DMS153 treated with DMSO at 0.1 percent for 48 hours (cell line): ENCODE data around the gene HOXB2.
A peak's percentile ranks its signal among the peaks of the same experiment; 100 is the strongest.

Source experiments
- DNase-seq: peaks from one replicate; lab custom pipeline; 2025; ENCODE audit not compliant: unreplicated experiment; lab: John Stamatoyannopoulos, UW

The HOXB2 gene

DNA sequence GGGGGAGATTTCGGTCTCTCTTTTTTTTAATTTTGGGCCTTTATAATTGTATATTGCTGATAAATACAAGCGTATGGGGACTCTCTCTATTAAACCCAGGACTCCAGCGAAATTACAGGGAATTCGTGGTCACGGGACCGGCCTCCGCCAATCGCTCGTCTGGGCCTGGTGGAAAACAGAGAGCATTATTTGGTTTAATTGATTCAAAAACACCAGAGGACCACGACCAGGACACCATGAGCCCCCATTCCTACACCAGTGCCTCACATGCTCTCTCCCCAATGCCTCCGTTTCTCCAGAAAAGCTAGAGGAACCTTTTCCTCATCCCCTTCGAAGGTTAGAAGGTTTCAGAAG lies at the start of gene HOXB2:
HOXB2 (minus strand) TSS at position 88 of the 354 bp plus-strand sequence. CDS start 198 bp downstream, outside the sequence.
- peak; percentile 54 for DNase-seq

DNA sequence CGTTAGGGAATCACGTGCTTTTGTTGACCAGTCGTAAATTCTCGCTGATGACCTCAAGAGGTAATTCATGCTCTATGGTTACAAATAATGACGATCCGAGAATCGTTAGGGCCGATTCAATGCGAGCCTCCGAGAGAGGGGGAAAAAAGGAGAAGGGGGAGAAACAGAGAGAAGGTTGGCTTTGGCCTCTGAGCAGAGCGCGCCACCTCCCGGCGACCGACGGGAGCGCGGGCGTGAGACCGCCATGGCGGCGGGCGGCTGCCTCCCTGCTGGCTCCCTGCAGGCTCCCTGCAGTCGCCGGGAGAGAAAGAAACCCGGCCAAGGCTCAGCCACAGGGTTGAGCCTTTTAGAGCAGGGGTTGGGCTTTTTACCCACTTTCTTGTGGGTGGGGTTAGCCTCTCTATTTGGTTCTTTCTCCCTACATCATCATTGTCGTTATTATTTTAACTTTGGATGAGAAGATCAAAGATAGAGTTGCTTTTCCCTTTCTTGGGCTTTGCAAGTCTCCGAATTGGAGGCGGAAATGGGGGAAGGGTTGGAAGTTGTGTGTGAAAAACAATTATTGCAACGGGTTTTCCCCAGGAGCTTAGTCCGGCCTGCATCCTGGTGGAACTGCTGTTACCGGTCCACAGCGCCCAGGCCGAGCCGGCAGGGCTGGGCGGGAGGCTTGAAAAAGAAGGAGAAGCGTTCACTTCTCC lies 49.1 kb upstream of the HOXB2 start:
- DNase-seq = peak; percentile 96

DNA sequence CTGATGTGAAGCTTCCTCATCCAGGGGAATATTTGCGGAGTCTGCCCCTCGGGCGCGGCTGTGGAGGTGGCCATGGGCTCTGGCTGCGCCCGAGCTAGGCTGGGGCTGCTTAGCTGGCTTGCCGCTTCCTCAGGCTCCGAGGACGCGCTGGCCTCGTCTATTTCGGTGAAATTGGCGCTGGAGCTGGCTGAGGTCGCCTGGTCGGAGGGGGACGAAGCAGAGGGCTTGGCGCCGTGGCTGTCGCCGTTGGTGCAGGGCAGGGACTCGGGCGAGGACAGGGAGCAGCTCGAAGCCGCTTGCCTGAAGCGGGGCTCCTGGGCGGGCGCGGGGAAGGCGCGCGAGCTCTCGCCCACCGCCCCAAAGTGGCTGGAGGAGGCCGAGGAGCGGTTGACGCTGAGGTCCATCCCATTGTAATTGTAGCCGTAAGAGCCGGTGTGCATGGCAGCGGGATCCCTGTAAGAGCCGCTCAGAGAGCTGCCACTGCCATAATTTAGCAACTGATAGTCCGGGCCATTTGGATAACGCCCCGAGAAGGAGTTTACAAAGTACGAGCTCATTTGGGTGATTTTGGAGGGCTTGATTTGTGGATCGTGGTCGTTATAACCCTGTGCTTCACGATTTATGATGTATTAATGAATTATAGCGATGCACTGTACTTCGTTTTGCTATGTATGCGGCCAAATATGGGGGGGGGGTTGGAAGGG lies 48.4 kb upstream of the HOXB2 start, which contains the start of gene HOXB5:
HOXB5 (minus strand) TSS at position 654 of the 704 bp plus-strand sequence; CDS start at position 557, 97 bp downstream.
- peak; percentile 54 for DNase-seq

DNA sequence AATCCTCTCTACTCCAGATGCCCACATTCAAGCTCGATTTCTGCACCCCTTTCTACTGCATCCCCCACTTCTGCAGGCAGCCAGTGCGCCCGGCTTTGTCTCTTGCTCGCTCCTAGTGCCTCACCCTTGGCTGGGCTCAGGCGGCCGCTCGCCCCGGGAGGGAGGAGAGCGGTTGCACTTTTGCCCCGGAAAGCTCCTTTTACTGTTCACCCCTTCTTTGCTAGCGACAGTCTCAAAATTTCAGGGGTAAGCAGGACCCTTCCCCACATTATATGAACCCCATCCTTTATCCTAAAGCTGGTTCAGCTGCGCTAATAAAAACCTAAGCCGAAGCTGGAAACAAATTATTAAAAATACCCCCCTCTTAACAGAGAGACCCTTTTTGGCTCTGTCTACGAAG lies 47.7 kb upstream of the HOXB2 start:
- DNase-seq = no peak

DNA sequence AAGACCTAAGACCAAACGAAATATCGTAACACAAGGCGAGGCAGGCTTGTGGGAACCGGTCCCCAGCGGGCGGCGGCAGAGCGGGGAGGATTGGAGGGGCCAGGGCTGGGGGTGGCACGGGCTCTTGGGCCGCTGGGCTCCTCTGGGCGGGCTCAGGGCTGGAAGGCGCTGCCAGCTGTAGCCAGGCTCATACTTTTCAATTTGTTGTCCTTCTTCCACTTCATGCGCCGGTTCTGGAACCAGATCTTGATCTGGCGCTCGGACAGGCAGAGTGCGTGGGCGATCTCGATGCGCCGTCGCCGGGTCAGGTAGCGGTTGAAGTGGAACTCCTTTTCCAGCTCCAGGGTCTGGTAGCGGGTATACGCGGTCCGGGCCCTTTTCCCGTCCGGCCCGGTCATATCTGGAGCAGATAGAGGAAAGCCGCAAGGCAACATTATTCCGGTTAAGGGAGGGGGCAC lies 47.2 kb upstream of the HOXB2 start:
- no peak for DNase-seq

DNA sequence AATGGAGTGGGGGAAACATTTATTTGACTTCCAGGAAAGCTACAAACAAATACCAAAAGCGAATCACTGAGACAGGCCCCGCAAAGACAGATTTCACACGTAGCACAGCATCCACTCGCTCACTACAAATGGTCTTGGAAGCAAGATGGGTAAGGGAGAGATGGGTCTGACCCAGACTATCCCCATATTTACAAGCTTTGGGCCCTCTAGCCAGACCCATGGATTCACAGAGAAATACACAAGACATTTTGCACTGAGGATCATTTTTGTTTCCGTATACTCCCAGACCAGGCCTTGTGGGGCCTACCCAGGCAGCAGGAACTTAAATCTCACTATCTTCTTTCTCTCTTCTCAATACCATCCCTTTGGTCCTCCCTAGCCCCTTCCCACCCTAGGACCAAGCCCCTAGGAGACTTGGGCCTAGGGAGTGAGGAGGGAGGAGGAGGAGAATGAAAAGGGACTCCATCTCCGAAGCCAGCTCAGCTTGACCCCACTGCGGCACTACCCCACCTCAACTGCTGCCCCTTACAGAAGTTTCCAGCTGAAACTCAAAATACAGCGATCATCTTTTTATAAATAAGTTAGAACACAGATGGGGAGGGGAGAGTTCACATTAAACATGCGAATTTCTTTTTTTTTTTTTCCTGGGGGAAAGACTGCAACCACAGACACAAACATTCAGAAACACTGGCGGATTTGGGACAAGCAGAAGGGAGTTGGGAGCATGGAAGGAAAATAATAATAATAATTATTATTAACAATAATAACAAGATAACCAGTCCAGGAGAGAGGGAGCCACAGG lies 46.5 kb upstream of the HOXB2 start:
- no peak for DNase-seq

DNA sequence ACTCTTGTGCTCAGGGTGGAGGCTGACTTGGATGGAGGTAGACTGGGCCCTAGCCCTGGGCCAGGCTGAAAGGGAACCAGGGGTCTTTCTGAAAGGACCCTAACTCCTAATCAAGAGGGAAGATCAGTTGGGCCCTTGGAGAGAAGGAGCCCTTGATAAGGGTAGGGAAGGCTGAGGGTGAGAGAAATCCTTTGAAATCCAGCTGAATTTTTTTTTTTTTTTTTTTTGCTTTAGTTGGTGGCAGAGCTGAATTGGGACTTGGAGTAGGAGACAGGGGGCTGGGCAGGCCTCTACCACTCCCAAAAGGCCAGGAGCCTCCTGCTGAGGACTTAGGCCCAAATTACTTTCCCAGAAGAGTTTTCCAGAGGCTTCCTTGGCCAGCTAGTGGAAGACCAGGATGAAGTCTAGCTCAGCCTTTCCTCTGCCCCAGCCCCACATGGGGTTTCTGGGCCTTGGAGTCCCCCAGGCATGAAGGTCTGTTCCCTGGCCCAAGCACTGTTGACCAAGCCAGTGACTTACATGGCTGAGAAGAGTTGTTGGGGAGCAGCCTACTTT lies 45.8 kb upstream of the HOXB2 start:
- no peak for DNase-seq

DNA sequence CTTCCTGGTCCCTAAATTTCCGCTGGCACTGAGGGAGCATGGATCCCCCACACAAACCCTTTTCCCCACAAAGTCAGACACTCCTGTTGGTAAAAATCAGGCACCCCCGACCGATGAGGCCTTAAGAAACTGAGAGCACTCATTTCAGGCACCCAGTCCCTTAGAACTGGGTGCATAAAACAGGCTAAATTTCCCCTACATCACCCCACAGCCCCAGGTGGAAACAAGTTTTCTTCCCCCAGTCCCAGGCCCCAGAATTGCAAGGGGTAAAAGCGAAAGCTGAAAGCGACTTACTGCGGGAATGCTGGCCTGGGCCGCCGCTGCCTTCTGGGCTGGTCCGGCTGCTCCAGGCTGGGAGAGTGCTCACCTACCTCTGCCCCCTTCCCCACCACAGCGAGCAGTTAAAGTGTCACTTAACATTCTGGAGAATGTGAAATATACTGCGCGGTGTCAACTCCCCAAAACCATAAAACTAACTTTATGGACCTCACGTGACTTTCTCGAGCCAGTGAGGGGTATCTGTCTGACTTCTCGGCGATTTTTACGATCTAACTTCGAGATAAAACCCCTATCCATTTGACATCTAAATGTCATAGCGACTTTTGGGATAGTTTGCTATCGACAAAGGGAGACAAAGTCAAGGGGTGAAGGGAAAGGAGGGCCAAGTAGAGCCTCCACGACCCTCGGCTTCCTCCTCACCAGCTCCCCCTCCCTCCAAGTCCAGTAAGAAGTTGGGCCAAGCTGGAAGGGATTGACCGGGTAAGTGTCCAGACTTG lies 45.1 kb upstream of the HOXB2 start, which contains the start of gene HOXB3:
HOXB3 (minus strand) TSS at position 411 of the 776 bp plus-strand sequence. CDS start 37,767 bp downstream, outside the sequence.
- no peak for DNase-seq

DNA sequence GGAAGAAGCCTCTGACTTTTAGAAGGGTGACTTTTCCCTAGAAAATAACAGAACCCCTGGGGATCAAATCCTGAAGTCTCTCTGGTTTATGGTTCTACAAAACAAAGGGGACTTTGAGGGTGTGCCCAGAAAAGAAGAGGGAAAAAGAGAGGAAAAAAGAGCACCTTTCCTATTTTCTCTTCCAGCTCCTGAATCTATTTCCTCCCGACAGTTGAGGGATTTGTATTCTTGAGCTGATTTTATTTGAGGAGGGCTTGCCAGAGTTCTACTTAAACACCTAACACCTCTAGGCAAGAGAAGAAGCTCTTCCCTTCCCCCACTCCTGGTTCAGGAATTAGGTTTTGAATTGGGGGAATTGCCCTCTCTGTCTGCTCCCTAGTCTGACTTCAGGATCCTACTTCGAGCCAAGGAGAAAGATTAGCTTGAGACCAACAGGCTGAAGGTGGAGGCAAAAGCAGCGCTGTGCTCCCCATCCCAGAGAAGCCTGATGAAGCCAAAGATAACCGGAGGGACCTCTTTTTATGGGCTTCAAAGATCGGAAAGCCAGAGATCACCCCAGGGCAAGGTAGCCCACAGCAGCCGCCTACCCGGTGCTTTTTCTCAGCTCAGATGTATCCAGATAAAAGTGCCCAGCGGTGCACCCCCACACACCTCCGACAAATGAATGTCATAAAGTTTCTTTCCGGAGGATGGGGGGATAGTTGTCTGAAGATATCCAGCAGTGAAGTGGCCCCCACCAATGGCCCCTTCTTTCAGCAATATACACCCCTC lies 44.3 kb upstream of the HOXB2 start:
- DNase-seq = no peak

DNA sequence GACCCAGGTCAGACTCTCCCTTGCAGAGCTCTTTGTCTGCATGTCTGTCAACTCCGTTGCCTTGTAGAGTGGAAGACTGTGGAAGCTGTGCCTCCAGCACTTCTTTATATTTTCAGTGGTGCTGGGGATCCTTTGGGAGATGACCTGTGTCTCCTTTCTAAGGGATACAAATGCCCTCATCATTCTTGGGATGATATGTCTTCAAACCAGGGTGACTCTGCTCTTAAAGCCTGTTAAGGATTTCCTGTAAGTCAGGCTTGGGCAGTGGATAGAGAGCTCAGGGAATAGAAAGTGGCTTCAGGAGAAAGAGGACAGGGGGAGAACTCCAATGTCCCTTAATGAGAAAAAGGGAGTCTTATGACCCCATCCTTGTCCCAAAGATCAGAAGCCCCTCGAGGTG lies 43.6 kb upstream of the HOXB2 start:
- no peak for DNase-seq

DNA sequence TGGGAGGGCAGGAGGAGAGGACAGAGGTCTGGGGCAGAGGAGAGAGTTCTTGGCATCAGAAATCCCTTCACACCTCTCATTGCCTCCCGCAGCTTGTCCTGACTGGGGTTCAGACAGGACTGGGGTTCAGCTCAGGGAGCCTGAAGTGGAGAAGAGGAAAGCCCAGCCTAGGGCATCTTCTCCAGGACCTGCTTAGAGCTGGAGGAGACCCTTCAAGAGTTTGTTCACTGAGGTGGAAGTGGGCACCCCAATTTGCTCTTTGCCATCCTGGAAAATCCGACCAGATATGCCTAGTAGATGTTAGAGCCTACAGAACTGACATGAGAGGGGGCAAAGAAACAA lies 43.1 kb upstream of the HOXB2 start:
- DNase-seq = no peak

DNA sequence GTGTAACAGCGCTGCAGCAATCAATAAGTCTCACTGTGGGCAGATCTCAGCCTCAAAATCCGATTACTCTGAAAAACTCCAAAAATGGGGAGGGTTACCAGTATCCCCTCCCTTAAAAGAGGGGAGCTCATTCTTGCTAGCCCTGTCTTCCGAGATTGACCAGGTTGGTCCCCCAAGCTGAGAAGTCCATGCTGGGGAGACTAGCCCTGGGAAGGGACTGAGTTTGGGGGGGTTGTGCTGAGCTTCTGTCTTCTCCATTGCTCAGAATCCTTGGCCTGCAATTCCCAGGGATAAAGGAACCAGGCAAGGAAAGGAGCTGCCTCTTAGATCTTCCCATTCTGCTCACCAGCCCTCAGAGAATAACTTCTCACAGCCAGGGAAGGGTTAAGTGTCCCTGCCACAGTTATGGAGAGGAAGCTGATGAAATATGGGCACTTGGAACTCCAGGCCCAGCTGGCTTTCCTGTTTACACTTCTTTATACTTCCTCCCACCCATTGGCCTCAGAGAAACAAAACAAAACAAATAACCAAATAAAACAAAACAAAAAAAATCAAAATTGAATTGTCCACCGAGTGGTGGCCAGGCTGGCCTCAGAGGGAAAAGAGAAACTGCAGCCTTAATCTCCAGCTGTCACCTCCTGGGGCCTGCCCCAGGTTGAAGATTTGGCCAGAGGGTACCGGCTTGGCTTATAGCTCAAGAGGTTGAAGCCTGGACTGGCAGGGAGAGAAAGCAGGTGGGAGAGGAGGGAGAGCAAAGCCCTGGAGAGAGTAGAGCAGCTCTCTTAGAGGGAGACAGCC lies 42.6 kb upstream of the HOXB2 start:
- peak; percentile 74 for DNase-seq

DNA sequence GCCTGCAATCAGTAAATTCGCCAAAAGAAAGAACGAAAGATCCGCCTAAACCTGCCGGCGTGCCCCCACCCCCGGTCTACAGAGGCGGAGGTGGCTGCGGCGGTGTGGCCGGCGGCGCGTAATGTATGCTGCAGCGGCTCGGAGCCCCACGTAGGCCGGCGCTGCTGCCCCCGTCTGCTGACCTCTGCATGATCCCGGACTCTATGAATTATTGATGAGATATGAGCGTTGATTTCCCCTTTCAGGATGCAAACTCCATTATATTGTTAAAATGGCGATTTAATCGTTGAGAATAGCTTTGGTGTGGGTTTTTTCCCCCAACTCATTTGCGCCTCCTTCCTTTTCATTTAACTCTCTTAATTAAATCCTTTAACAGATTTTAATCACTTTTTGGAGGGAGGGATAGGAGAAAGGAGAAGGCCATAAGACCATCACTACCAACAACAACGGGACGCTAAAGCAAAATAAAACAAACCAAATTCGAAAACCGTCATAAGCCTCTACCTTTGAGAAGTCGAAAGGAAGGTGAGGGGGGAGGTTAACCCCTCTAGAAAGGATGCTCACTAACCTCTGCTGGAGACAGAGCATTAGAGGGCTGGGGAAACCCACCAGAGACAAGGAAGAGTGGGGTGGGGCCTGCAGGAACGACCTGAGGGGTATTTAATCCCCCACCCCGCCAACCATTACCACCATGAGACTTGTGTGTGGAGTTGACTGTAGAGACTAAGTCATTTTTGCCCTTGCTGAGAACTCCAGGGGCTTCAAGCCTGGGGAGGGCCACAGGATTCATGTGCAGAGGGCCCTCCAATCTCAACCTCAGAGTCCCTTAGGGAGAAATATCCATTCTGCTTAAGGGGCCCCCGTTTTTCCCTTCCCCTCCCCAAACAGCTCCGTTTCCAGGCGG lies 41.7 kb upstream of the HOXB2 start:
- peak; percentile 75 for DNase-seq

DNA sequence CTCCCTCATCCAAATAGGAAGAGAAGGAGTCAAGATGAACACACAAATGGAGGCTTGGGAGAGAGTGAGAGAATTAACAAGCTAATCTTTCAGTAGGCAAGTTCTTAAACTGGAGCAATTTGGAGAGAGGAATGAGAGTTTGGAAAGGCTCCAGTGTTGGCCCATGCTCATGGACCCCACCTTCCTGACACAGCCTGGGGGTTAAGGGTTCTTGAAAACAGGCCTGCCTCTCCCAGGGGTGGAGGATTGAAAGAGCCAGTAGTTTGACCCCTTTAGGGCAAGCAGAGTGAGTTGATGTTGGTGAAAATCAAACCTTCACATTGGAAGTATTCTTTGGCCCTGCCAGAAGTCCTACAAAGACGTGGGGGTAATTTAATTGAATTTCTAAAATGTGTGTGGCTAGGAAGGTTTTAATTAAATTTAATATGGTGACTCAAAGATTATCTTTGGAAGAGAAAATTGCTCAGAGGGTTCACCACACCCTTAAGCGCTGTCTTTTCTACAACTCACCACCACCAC lies 39.4 kb upstream of the HOXB2 start:
- no peak for DNase-seq

DNA sequence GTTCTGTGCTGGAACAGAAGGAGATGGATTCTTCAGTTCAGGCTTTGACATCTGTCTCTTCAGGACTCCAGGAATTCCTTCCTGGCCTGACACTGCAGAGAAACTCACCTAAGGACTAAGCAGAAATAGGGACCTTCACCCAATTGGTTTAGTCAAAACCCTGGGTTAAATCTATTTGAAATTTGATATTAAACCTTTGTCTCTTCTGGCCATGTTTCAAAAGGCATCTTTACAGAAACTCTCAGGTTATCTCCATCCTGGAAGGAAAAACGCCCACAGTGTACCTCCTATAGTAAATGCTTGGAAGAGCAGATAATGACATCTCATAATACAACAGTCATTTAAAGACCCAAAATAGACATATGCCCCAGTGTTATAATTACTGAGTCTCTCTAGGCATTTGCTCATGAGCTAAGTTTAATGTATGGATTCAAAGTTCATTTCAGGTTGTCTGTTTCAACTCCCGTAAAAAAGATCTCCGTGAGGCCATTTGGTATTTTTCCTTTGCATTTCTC lies 38.9 kb upstream of the HOXB2 start:
- no peak for DNase-seq

DNA sequence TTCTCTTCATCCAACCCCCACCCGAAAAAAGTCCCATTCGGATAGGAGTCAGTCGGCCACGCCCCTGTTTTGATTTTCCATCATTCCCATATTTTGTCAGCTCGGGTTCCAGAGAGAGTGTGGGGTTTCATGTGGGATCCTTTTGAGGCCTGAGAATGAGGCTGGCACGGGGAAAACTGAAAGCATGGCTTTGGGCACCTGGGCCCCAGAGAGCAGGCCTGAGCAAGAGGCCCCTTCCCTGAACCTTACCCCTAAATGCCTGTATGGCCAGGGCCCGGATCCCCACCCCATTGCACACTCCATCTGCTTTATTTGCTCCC lies 37.8 kb upstream of the HOXB2 start:
- no peak for DNase-seq

DNA sequence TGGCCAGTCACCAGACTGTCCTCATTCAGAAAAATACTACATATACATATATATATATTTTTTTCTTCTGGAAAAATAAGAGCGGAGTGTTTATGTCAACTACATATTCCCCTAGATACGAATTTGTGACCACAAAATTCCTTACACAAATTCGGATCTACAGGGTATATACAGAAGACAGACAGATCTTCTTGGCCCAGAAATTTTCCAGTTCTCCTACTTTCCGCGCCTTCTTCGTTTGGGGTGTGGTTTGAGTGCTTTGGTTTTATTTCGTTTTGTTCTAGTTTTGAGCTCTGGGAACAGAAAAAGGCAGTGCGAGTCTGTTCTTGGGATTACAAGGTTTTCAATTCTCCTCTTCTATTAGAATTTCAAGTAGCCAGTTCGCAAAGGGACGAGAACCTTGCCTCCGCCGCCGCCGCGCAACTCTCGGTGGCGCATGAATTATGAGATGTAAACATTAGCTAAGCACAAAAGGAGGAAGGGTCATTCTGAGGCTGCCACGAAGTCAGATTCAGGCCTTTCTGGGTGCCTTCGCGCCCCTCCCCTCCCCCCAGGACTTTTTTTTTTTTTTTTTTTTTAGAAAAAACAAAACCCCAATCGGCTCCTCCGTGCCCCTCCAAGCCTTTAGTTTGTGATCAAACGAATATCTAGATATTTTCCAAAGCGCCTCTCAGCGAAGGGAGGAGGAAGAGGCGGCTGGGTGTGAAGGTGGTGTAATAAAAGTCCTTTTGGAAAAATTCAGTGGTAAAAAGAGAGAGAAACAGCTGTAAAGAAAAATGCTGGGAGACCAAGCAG lies 35.0 kb upstream of the HOXB2 start:
- no peak for DNase-seq
